DMS114 treated with DMSO at 0.1 percent for 48 hours (cell line): ENCODE measurements around the gene CD83.
"Not testable (repeated sequence)": the region's sequence is repeated elsewhere in the genome, so short reads cannot be mapped to it uniquely, and the experiment has no call there.

Experiments
- DNase-seq: peaks from one replicate; lab custom pipeline; 2025; ENCODE audit not compliant: unreplicated experiment; lab: John Stamatoyannopoulos, UW

CD83 gene

GRCh38 chr6:14147891-14148290 is 30.3 kb downstream of the CD83 start:
- no peak for DNase-seq

DNA sequence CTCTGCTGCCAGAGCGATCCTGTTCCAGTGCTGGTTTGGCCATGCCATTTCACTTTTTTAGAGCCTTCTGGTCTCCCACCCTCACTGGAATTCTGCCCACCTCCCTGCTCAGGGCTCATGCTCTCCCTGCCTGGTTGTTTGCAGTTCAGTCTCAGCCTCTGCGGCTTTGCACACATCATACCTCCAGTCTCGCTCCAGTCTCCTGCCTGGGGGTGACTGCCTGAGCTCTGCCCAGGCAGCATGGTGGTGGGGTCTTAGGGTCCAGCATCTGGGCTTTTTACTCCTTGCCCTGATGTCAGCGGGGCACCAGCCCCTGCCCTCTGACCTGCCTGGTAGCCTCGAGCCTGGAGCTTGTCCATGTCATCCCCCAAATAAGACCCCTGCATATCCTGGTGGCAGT is 30.9 kb downstream of the CD83 start:
- DNase-seq, result no peak

DNA sequence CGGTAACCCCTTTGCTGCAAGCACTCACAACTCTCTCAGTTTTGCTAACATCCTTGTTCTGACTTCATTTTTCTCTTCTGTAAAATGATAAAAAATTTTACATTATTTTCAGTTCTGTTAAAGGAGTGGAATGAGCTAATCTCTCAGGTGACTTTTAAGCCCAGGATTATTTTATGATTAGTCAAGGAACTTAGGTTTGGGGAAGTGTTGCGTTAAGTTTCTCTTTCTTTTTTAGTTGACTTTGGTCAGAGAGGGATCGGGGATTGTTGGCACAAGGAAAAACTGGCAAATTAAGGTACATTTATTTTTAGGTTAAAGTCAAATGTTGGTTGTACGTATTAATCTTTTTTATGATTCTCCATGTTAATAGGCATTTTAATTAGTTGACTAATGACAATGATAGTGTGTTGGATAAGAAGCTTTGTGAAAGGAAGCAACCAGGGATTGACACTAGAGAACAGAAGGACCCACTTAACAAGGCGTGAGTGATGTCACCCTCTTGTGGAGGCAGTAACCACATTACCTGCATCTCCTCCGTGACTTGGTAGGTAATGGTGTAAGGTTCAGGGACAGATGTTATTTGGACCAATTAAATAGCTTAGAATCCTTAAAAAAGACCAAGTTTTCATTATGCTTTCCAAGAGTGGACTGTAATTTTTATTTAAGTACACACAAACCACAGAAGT is 31.6 kb downstream of the CD83 start:
- DNase-seq, result no peak

GRCh38 chr6:14149739-14150130 is 32.2 kb downstream of the CD83 start:
- DNase-seq, result no peak

- not testable (repeated sequence) for DNase-seq
Measured at GRCh38 chr6:14151300-14151699, 33.7 kb downstream of the CD83 start.

DNA sequence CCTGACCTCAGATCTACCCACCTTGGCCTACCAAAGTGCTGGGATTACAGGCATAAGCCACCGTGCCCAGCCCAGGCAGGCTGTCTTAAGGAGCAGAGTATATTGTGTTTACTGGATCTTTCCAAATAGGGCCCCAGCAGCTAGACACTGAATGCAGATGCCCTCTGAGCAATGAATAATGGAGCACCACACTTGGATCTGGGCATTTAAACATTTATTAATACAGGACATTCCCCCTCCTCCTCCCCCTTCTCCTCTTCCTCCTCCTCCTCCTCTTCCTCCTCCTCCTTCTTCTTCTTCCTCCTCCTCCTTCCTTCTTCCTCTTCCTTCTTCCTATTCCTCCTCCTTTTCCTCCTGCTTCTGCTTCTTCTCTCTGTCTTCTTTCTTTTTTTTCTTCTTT is 34.2 kb downstream of the CD83 start:
- no peak for DNase-seq

GRCh38 chr6:14153228-14153627 is 35.7 kb downstream of the CD83 start:
- no peak for DNase-seq

DNA sequence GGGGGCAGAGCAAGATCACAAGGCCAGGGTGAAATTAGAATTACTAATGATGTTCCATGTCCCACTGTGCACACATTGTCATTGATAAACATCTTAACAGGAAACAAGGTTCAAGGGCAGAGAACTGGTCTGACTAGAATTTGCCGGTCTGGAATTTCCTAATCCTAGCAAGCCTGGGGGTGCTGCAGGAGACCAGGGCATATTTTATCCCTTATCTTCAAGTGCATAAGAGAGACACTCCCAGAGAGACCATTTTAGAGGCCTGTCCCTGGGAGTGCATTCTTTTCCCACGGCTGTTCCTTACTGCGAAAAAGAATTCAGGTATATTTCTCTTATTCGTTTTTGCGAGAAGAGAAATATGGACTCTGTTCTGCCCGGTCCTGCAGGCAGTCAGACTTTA is 41.5 kb downstream of the CD83 start:
- DNase-seq, result no peak

DNA sequence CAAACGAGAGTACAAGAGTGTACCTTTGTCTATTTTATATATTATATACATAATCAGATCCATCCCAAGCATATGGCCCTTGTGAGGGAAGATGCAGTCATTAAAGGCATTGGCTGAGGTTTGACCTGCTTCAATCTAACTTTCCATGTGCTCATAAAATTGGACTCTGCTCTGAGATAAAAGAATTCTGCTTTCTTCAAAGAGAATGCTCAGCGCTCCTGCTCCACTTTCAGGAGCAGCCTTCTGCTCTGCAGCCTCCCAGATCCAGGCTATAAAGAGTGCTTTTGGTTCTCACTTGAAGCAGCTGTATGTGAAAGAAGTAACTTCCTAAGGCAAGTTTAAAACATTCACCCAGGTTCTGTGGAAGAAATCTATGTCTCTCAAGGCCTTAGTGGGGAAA is 45.3 kb downstream of the CD83 start:
- no peak for DNase-seq

- DNase-seq, result no peak
Measured at GRCh38 chr6:14165091-14165490, 47.5 kb downstream of the CD83 start.

DNA sequence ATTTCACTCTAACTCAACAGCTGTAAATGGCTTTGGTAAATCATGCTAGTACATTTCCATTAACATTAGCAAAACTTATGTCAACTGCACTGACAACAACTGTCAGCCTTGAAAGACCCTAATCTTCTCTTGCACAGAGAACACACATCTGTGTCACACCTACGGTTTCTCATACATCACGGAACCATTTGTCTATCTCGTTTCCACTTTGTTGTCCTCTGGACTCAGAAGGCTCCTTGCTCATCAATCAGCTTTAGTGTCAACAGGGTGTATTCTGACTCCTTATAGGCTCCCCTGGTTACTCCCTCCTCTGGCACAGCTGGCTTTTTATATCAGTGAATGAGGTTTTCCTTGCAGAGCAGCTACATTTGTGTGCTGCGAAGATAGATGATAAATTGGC is 49.3 kb downstream of the CD83 start:
- DNase-seq, result no peak

GRCh38 chr6:14170128-14170527 is 52.6 kb downstream of the CD83 start:
- DNase-seq, result no peak

- no peak for DNase-seq
Measured at GRCh38 chr6:14172562-14172961, 55.0 kb downstream of the CD83 start.

- DNase-seq, result no peak
Measured at GRCh38 chr6:14174226-14174625, 56.7 kb downstream of the CD83 start.

GRCh38 chr6:14174996-14175395 is 57.4 kb downstream of the CD83 start:
- DNase-seq, result no peak

- no peak for DNase-seq
Measured at GRCh38 chr6:14176429-14176828, 58.9 kb downstream of the CD83 start.

DNA sequence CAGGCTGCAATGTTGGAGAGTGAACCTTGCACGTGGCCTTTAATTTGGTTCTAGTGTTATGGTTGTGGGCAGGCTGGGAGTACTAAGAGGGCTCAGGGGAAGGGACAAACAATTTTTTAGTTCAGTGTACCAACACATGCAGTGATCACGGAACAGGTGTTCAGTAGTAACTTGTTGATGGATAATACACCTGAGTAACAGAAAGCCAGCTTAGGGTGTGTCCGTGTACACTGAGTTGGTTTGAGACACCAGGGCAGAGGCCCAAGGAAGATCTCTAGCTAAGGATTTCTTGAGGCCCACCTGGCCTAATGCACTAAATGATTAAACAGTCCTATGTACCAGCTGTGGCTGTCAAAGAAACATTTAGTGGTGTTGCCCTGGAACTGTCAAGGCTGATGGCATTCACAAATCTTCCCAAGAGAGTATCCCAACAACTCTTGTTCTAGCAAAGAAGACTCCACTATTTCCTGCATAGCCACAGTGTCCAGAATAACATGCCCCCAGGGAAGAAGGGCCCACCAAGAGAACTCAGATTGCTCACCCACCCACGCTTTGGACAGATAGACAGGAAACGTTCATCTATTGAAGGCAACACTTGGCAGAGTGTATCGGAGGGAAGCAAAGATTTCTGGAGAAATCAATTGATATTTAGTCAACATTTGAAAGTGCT is 60.0 kb downstream of the CD83 start:
- no peak for DNase-seq

DNA sequence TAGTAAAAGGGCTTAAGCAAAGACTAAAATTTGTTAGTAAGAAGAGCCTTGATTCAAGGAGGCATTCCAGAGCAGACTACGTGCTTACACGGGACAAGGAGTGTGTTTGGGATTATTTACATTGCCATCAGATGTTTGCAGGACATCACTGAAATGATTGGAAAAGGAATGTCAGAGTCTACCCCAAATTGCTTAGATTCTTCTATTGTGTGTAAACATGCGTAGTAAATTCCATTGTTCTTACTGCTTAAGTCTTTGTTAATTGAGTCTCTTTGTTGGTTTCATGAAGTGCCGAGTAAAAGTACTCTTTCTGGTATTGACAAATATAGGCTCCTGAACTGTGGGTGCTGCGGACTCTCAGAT is 60.5 kb downstream of the CD83 start:
- DNase-seq, result no peak

DNA sequence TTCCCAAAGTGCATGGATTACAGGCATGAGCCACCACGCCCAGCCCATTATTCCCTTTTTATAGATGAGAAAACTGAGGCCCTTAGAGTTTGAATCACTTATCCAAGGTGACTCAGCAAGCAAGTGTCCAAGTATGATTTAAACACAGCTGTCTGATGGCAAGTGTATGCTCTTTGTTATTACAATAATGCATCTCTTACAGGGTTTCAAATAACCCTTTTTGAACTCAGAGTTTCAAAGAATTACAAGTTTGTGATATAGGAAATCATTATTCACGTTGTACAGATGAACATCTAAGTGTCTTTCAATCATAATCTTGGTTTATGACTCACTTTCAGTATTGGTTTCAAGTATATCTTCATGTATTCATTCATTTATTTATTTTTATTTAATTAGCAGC is 63.0 kb downstream of the CD83 start:
- DNase-seq, result no peak

- no peak for DNase-seq
Measured at GRCh38 chr6:14182916-14183315, 65.3 kb downstream of the CD83 start.
